ENCODE results near the gene RPE.

Gene RPE

DNA sequence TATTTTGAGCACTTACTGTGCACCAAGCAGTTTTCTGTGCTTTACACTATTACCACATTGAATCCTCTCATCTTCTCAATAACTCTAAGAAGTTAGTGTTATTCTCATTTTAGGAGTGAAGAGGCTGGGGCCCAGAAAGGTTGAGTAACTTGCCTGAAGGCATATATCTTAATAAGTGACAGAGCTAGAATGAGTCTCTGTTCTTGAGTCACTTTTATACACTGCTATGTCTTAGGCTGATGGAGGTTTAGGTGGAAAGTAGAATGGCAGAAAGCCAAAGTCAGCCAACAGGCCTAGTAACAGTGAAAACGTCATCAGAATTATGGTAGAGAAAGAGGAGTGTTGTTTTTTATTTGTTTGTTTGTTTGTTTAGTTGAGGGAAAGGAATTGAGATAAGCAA, 27.9 kb upstream of the RPE start:
- Histone ChIP-seq H3K9me3 (ENCODE audit: control insufficient read depth in 1 of 2, low read length in 2 of 2) (no peaks in the 10 kb centered on the region), H3K27ac (ENCODE audit: low read depth, low read length) (no peak overlapping the region), H3K4me1 (ENCODE audit: control insufficient read depth in 1 of 2, insufficient read depth in 2 of 2, low read length in 2 of 2) (no peaks in the 10 kb centered on the region), H3K4me3 (ENCODE audit: low read depth in 1 of 2, low read length in 2 of 2) (no peak overlapping the region), H3K9ac (ENCODE audit: low read depth in 1 of 2, low read length in 2 of 2) (no peak overlapping the region), H3K27me3 (ENCODE audit: control insufficient read depth in 1 of 2, insufficient read depth in 2 of 2, low read length in 2 of 2) (peaks cover 0 to 3% of the 10 kb centered on the region in 2 donors), H3K36me3 (ENCODE audit: control insufficient read depth in 1 of 2, insufficient read depth in 2 of 2, low read length in 2 of 2) (no peaks in the 10 kb centered on the region)

DNA sequence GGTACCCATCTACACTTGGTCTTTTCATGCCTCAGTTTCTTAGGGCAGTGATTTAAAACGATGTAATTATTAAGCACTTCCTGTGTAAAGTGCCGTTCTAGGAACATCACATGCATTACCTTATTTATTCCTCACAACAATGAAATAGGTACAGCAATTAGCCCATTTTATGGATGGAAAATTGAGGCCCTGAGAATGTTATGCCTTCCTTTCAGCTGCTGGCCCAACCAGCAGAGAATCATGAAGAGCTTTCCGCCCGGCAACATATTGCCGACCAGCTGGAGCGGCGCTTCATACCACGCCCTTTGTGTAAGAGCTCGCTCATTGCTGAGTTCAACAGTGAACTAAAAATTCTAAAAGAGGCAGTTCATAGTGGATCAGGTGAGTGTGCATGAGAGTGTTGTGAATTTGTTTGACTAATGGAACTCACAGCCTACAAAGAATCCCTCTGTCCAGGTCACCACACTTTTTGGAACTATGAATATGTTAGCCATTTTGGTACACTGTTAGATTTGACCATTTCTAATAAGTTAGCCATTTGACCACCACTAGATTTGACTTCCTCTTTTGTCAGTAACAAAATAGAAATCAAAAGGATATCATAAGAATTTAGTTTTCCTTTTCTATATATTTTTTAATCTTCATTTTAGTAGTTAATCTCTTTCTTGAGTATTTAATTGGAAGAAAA, 25.6 kb upstream of the RPE start:
- no peak overlapping the region for H3K9ac ChIP-seq (ENCODE audit: low read depth in 1 of 2, low read length in 2 of 2)
- no peaks in the 10 kb centered on the region for H3K9me3 ChIP-seq (ENCODE audit: control insufficient read depth in 1 of 2, low read length in 2 of 2)
- H3K4me1 ChIP-seq (ENCODE audit: control insufficient read depth in 1 of 2, insufficient read depth in 2 of 2, low read length in 2 of 2): no peaks in the 10 kb centered on the region
- peaks cover 0 to 3% of the 10 kb centered on the region in 2 donors for H3K27me3 ChIP-seq (ENCODE audit: control insufficient read depth in 1 of 2, insufficient read depth in 2 of 2, low read length in 2 of 2)
- H3K4me3 ChIP-seq (ENCODE audit: low read depth in 1 of 2, low read length in 2 of 2): no peak overlapping the region
- H3K36me3 ChIP-seq (ENCODE audit: control insufficient read depth in 1 of 2, insufficient read depth in 2 of 2, low read length in 2 of 2): no peaks in the 10 kb centered on the region
- no peak overlapping the region for H3K27ac ChIP-seq (ENCODE audit: low read depth, low read length)

DNA sequence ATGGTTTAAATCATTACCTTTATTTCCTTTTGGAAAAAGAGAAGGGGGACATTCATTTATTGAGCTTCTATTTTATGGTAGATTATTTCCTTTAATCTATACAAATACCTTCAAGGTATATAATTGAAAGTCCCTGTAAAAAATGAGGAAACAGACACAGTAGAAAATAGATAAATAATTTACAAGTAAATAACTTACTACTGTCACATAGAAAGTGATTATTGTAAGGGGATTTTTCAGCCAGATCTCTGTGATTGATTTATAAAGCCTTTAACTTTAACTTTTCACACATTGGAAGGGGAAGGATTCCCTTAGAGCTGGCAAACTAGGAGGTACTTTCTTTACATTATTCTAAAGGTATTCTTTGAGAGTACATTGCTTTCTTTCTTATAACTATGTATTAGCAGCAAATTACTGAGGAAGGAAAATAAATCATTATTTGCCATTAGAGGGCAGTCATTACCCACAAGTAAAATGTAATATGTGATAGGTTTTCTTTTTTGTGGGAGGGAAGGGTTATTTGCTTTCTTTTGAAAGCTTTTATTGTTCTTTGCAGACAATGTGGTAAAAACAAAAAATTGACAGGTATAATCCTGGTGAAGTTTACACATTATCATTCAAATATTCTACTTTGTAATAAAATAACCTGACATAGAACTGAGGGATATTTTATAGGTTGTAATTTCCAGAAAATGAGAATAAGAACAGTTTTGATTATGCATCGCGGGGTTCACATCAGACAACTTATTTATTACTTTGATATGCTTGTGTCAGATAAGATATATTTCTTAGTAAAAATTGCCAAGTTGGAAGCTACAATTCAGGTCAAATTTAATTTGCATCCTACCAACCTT, 24.8 kb upstream of the RPE start:
- H3K9ac ChIP-seq (ENCODE audit: low read depth in 1 of 2, low read length in 2 of 2): no peak overlapping the region
- H3K27me3 ChIP-seq (ENCODE audit: control insufficient read depth in 1 of 2, insufficient read depth in 2 of 2, low read length in 2 of 2): peaks cover 0 to 3% of the 10 kb centered on the region in 2 donors
- H3K27ac ChIP-seq (ENCODE audit: low read depth, low read length): no peak overlapping the region
- no peak overlapping the region for H3K4me3 ChIP-seq (ENCODE audit: low read depth in 1 of 2, low read length in 2 of 2)
- no peaks in the 10 kb centered on the region for H3K36me3 ChIP-seq (ENCODE audit: control insufficient read depth in 1 of 2, insufficient read depth in 2 of 2, low read length in 2 of 2)
- no peaks in the 10 kb centered on the region for H3K4me1 ChIP-seq (ENCODE audit: control insufficient read depth in 1 of 2, insufficient read depth in 2 of 2, low read length in 2 of 2)
- H3K9me3 ChIP-seq (ENCODE audit: control insufficient read depth in 1 of 2, low read length in 2 of 2): no peaks in the 10 kb centered on the region

DNA sequence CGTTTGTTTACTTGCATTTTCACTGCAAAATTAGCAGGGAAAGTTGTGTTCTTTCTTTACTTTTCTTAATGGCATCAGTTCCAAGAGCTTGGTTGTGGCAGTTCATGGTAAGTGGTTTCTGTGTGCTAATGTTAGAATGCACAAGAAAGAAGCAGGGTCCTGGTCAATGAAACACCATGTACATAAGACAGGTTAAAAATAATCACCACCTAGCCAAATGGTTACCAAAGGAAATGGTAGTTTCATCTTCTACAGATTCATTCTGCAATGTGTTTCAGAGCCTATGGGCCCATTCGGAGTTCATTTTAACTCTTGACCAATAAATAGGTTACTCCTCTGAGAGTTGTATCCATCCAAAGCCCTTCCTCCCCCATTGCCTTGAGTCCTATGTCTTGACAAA, 18.1 kb upstream of the RPE start:
- Histone ChIP-seq H3K27me3 (ENCODE audit: control insufficient read depth in 1 of 2, insufficient read depth in 2 of 2, low read length in 2 of 2) (no peaks in the 10 kb centered on the region), H3K4me1 (ENCODE audit: control insufficient read depth in 1 of 2, insufficient read depth in 2 of 2, low read length in 2 of 2) (no peaks in the 10 kb centered on the region), H3K9ac (ENCODE audit: low read depth in 1 of 2, low read length in 2 of 2) (no peak overlapping the region), H3K4me3 (ENCODE audit: low read depth in 1 of 2, low read length in 2 of 2) (no peak overlapping the region), H3K36me3 (ENCODE audit: control insufficient read depth in 1 of 2, insufficient read depth in 2 of 2, low read length in 2 of 2) (no peaks in the 10 kb centered on the region), H3K27ac (ENCODE audit: low read depth, low read length) (no peak overlapping the region), H3K9me3 (ENCODE audit: control insufficient read depth in 1 of 2, low read length in 2 of 2) (no peaks in the 10 kb centered on the region)

DNA sequence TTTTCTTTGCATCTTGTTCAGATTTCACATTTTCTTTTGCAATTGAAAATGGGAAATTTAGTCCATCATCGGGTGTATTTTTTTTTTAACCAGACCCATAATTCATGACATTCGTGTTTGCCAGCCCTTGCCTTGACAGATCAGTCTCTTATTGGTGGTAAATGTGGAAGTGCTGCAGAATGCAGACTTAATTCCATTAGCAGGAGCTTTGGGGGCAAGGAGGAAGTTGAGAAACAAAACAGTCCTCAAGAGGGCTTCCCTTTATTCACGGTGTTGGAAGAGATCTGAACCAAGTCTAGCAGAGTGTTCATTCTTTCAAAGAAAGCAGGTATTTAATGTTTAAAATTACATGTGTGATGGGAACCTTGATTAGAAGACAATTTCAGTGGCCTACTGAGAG, 16.6 kb upstream of the RPE start:
- Histone ChIP-seq H3K4me3 (ENCODE audit: low read depth in 1 of 2, low read length in 2 of 2) (no peak overlapping the region), H3K36me3 (ENCODE audit: control insufficient read depth in 1 of 2, insufficient read depth in 2 of 2, low read length in 2 of 2) (no peaks in the 10 kb centered on the region), H3K9me3 (ENCODE audit: control insufficient read depth in 1 of 2, low read length in 2 of 2) (no peaks in the 10 kb centered on the region), H3K9ac (ENCODE audit: low read depth in 1 of 2, low read length in 2 of 2) (no peak overlapping the region), H3K4me1 (ENCODE audit: control insufficient read depth in 1 of 2, insufficient read depth in 2 of 2, low read length in 2 of 2) (no peaks in the 10 kb centered on the region), H3K27me3 (ENCODE audit: control insufficient read depth in 1 of 2, insufficient read depth in 2 of 2, low read length in 2 of 2) (peaks cover 0 to 7% of the 10 kb centered on the region in 2 donors), H3K27ac (ENCODE audit: low read depth, low read length) (no peak overlapping the region)

DNA sequence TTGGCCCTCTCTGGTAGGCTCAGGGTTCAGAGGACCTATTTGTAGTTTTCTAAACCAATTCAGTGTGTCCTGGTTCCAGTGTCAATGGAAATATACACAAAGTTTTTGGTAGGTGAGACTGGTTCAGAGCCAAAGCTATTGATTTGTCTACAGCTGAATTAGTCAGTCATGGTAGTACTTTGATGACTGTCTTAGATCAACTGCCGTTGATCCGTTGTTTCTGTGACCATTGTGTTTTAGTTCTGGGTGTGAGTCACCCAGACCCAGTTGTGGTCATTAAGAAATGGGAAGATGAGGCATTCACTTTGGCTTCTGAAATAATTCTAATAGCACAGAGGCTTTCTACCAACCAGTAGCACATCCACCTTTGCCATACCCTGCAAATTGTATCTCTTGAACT, 16.0 kb upstream of the RPE start:
- H3K4me3 ChIP-seq (ENCODE audit: low read depth in 1 of 2, low read length in 2 of 2): no peak overlapping the region
- H3K4me1 ChIP-seq (ENCODE audit: control insufficient read depth in 1 of 2, insufficient read depth in 2 of 2, low read length in 2 of 2): no peaks in the 10 kb centered on the region
- no peaks in the 10 kb centered on the region for H3K36me3 ChIP-seq (ENCODE audit: control insufficient read depth in 1 of 2, insufficient read depth in 2 of 2, low read length in 2 of 2)
- H3K9me3 ChIP-seq (ENCODE audit: control insufficient read depth in 1 of 2, low read length in 2 of 2): no peaks in the 10 kb centered on the region
- no peak overlapping the region for H3K9ac ChIP-seq (ENCODE audit: low read depth in 1 of 2, low read length in 2 of 2)
- no peak overlapping the region for H3K27ac ChIP-seq (ENCODE audit: low read depth, low read length)
- peaks cover 0 to 7% of the 10 kb centered on the region in 2 donors for H3K27me3 ChIP-seq (ENCODE audit: control insufficient read depth in 1 of 2, insufficient read depth in 2 of 2, low read length in 2 of 2)

DNA sequence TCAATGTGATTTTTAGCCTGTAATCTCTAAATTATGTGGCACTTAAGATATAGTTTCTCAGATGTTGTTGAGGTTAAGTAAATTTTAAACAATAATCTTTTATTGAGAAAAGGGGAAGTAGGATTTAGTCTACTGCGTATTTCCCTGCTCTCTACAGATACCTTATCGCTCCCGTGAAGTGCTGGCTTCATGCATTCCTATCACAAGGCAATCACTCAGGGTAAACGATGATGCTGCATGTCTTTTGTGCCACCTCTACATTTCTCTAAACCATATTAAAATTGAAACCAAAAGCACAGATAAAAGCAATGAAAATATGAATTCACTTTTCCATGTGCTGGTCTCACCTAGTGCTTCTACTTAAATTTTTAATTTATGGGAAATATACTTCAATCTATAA, 14.4 kb upstream of the RPE start:
- Histone ChIP-seq H3K9me3 (ENCODE audit: control insufficient read depth in 1 of 2, low read length in 2 of 2) (no peaks in the 10 kb centered on the region), H3K9ac (ENCODE audit: low read depth in 1 of 2, low read length in 2 of 2) (no peak overlapping the region), H3K27me3 (ENCODE audit: control insufficient read depth in 1 of 2, insufficient read depth in 2 of 2, low read length in 2 of 2) (peaks cover 0 to 7% of the 10 kb centered on the region in 2 donors), H3K4me3 (ENCODE audit: low read depth in 1 of 2, low read length in 2 of 2) (no peak overlapping the region), H3K27ac (ENCODE audit: low read depth, low read length) (no peak overlapping the region), H3K4me1 (ENCODE audit: control insufficient read depth in 1 of 2, insufficient read depth in 2 of 2, low read length in 2 of 2) (no peaks in the 10 kb centered on the region), H3K36me3 (ENCODE audit: control insufficient read depth in 1 of 2, insufficient read depth in 2 of 2, low read length in 2 of 2) (no peaks in the 10 kb centered on the region)

DNA sequence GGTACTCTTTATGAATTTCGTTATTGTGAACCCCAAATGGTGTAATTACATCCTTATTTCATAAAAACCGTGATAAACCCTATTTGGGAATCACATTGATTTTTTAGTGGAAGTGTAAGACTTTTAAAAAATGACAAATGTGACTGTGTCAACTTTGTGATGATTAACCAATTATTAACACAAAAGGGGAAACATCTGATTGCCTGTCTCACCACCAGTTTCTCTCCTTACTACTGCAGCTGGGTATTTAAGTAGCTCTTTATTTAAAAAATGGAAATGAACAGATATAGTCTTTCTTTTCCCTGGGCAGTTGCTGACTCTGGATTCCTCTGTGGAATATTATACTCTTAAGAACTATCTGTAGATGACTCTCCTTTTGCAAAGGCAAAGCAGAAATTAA, 11.6 kb upstream of the RPE start:
- Histone ChIP-seq H3K4me3 (ENCODE audit: low read depth in 1 of 2, low read length in 2 of 2) (no peak overlapping the region), H3K36me3 (ENCODE audit: control insufficient read depth in 1 of 2, insufficient read depth in 2 of 2, low read length in 2 of 2) (no peaks in the 10 kb centered on the region), H3K4me1 (ENCODE audit: control insufficient read depth in 1 of 2, insufficient read depth in 2 of 2, low read length in 2 of 2) (no peaks in the 10 kb centered on the region), H3K9ac (ENCODE audit: low read depth in 1 of 2, low read length in 2 of 2) (no peak overlapping the region), H3K27ac (ENCODE audit: low read depth, low read length) (no peak overlapping the region), H3K27me3 (ENCODE audit: control insufficient read depth in 1 of 2, insufficient read depth in 2 of 2, low read length in 2 of 2) (peaks cover 0 to 7% of the 10 kb centered on the region in 2 donors), H3K9me3 (ENCODE audit: control insufficient read depth in 1 of 2, low read length in 2 of 2) (no peaks in the 10 kb centered on the region)

DNA sequence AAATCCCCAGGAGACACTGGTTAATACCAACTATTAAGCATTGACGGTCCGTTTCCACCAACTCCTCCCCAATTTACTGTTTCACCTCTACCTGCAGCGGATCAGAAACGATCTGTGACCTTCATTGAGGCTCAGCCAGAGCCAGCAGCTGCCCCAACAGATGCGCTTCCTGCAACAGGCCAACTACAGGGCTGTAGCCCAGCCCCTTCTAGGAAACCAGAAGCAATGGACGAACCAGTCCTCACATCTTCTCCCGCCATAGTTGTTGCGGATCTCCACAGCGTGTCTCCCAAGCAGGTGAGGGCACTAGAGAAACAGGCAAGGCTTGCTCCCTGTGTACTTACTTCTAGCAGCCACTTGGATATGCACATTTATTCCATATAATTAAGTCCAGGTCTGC, 8.5 kb upstream of the RPE start:
- H3K36me3 ChIP-seq (ENCODE audit: control insufficient read depth in 1 of 2, insufficient read depth in 2 of 2, low read length in 2 of 2): no peaks in the 10 kb centered on the region
- no peaks in the 10 kb centered on the region for H3K4me1 ChIP-seq (ENCODE audit: control insufficient read depth in 1 of 2, insufficient read depth in 2 of 2, low read length in 2 of 2)
- peaks cover 0 to 7% of the 10 kb centered on the region in 2 donors for H3K27me3 ChIP-seq (ENCODE audit: control insufficient read depth in 1 of 2, insufficient read depth in 2 of 2, low read length in 2 of 2)
- no peak overlapping the region for H3K27ac ChIP-seq (ENCODE audit: low read depth, low read length)
- no peak overlapping the region for H3K4me3 ChIP-seq (ENCODE audit: low read depth in 1 of 2, low read length in 2 of 2)
- no peak overlapping the region for H3K9ac ChIP-seq (ENCODE audit: low read depth in 1 of 2, low read length in 2 of 2)
- H3K9me3 ChIP-seq (ENCODE audit: control insufficient read depth in 1 of 2, low read length in 2 of 2): no peaks in the 10 kb centered on the region

DNA sequence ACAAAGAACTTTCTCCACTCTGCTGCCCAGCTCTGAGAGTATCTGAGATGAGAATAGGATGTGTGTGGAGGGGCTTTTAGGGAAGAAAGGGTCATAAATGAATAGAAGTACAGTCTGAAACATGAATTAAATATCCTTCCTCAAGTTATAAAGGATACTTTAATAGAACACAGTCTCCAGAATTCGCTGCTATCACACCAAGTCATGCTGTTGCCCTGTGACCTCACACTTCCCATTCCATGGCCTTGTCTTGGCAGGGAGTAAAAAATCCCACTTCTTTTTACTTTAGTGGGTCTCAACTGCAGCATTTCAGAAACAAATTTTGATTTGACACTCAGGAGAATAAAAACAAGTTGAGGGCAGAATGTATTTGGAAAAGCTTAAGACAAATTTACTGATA, 3.8 kb upstream of the RPE start:
- Histone ChIP-seq H3K27ac (ENCODE audit: low read depth, low read length) (no peak overlapping the region), H3K27me3 (ENCODE audit: control insufficient read depth in 1 of 2, insufficient read depth in 2 of 2, low read length in 2 of 2) (no peaks in the 10 kb centered on the region), H3K9ac (ENCODE audit: low read depth in 1 of 2, low read length in 2 of 2) (no peak overlapping the region), H3K9me3 (ENCODE audit: control insufficient read depth in 1 of 2, low read length in 2 of 2) (no peaks in the 10 kb centered on the region), H3K4me3 (ENCODE audit: low read depth in 1 of 2, low read length in 2 of 2) (no peak overlapping the region), H3K36me3 (ENCODE audit: control insufficient read depth in 1 of 2, insufficient read depth in 2 of 2, low read length in 2 of 2) (no peaks in the 10 kb centered on the region), H3K4me1 (ENCODE audit: control insufficient read depth in 1 of 2, insufficient read depth in 2 of 2, low read length in 2 of 2) (peaks cover 10 to 11% of the 10 kb centered on the region in 2 donors)
